HL-60 (cell line): ENCODE results near the gene WDR27.

Source experiments
- DNase-seq, 2 experiments: peaks; one replicate each; pipeline ENCODE4 v3.0.0-alpha.2; 2010 to 2020; ENCODE audit warnings: low read depth in 1 of 2, low spot score in 1 of 2
- H3K27ac ChIP-seq: fragments of 250-450 bp; sonication (Bioruptor Pico); replicated peaks from 2 replicates; pipeline ENCODE4 v1.5.1; 2020; ENCODE audit warnings: mild to moderate bottlenecking, moderate library complexity
- H3K27me3 ChIP-seq: fragments of 250-450 bp; sonication (Bioruptor Pico); 2 replicates; pipeline ENCODE4 v1.5.1; 2021; ENCODE audit warnings: mild to moderate bottlenecking, moderate library complexity; ENCODE audit not compliant: insufficient read depth, poor library complexity, severe bottlenecking
- H3K4me3 ChIP-seq: replicated peaks from 2 replicates; pipeline ENCODE4 v1.5.1; 2011; ENCODE audit warnings: mild to moderate bottlenecking, control low read depth, low read length; ENCODE audit not compliant: insufficient read depth
- GABPA ChIP-seq: IDR thresholded peaks from 2 replicates; pipeline ENCODE4 v1.6.1; 2012; ENCODE audit warnings: low read depth
- POLR2AphosphoS5 ChIP-seq: IDR thresholded peaks from 2 replicates; pipeline ENCODE4 v1.6.1; 2012; ENCODE audit warnings: low read depth
- SPI1 ChIP-seq: IDR thresholded peaks from 2 replicates; pipeline ENCODE4 v1.6.1; 2012; ENCODE audit warnings: low read depth, mild to moderate bottlenecking, borderline replicate concordance
- TF ChIP-seq, protein P1 (sequence below): IDR thresholded peaks from 2 replicates; pipeline ENCODE4 v1.6.1; 2012; ENCODE audit warnings: low read depth; ENCODE audit not compliant: insufficient replicate concordance
- TF ChIP-seq, protein P2 (sequence below): IDR thresholded peaks from one replicate; pipeline ENCODE4 v1.5.1; 2011; ENCODE audit warnings: low read length, control low read depth, inconsistent platforms; ENCODE audit not compliant: insufficient read depth

The WDR27 gene

DNA sequence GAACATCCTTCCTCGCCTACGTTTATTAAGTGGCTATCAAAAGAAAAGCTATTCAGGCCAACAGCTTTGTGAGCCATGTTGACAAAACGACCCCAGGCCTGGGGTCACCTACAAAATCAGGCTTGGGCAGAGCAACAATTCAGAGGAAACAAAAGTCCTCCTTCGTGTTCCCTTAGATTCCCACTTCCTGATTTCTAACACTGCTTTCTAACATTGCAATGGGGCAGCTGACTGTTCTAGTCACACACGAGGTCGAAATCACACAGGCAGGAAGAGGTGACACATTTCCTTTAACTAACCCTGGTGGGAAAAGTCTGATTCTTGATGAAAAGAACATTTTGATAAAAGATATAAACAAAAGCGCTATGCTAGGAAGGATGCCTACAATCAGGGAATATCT is 31.9 kb downstream of the WDR27 start:
- no peak for DNase-seq
- H3K27me3 ChIP-seq: no peaks in the 10 kb centered on the region
- H3K27ac ChIP-seq: no peak overlapping the region
- no peak overlapping the region for H3K4me3 ChIP-seq
- TF ChIP-seq, protein P1, sequence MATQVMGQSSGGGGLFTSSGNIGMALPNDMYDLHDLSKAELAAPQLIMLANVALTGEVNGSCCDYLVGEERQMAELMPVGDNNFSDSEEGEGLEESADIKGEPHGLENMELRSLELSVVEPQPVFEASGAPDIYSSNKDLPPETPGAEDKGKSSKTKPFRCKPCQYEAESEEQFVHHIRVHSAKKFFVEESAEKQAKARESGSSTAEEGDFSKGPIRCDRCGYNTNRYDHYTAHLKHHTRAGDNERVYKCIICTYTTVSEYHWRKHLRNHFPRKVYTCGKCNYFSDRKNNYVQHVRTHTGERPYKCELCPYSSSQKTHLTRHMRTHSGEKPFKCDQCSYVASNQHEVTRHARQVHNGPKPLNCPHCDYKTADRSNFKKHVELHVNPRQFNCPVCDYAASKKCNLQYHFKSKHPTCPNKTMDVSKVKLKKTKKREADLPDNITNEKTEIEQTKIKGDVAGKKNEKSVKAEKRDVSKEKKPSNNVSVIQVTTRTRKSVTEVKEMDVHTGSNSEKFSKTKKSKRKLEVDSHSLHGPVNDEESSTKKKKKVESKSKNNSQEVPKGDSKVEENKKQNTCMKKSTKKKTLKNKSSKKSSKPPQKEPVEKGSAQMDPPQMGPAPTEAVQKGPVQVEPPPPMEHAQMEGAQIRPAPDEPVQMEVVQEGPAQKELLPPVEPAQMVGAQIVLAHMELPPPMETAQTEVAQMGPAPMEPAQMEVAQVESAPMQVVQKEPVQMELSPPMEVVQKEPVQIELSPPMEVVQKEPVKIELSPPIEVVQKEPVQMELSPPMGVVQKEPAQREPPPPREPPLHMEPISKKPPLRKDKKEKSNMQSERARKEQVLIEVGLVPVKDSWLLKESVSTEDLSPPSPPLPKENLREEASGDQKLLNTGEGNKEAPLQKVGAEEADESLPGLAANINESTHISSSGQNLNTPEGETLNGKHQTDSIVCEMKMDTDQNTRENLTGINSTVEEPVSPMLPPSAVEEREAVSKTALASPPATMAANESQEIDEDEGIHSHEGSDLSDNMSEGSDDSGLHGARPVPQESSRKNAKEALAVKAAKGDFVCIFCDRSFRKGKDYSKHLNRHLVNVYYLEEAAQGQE: no peak
- TF ChIP-seq, protein P2, sequence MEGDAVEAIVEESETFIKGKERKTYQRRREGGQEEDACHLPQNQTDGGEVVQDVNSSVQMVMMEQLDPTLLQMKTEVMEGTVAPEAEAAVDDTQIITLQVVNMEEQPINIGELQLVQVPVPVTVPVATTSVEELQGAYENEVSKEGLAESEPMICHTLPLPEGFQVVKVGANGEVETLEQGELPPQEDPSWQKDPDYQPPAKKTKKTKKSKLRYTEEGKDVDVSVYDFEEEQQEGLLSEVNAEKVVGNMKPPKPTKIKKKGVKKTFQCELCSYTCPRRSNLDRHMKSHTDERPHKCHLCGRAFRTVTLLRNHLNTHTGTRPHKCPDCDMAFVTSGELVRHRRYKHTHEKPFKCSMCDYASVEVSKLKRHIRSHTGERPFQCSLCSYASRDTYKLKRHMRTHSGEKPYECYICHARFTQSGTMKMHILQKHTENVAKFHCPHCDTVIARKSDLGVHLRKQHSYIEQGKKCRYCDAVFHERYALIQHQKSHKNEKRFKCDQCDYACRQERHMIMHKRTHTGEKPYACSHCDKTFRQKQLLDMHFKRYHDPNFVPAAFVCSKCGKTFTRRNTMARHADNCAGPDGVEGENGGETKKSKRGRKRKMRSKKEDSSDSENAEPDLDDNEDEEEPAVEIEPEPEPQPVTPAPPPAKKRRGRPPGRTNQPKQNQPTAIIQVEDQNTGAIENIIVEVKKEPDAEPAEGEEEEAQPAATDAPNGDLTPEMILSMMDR: no peak
- peak; percentile 72 for TF ChIP-seq SPI1

- no peak overlapping the region for H3K27ac ChIP-seq
Observed at GRCh38 chr6:169669147-169669546, 32.7 kb downstream of the WDR27 start.

DNA sequence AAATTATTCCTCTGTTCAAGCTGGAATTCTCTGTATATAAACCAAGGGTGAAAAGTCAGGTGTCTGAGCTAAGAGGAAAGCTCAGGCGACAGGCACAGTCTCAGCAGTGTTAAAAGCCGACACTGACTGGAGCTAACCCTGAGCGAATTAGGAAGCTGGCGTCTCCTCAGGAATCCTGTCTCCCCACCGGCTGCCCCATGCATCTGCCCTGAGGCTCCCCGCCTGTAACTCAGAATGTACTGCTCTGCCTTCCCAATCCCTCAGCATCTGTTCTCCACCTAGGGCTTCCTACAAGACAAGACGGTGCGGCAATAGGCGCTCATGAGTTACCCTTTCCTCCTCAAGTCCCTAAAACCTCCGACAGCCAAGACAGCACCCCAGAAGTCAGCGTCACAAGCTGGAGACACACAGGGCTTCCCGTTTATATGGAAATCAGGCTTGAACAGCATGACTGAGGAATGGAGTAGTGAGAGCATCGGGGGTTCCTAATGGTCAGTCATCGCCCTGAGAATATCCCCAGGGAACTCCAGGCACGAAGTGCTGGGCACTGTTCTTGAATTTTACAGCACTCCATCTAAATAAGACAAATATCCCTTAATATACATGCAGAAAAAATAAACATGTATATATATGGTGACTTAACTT is 33.5 kb downstream of the WDR27 start:
- no peak overlapping the region for H3K4me3 ChIP-seq
- TF ChIP-seq, protein P2: no peak
- TF ChIP-seq GABPA (no peak), SPI1 (no peak), POLR2AphosphoS5 (no peak)
- TF ChIP-seq, protein P1: no peak
- H3K27me3 ChIP-seq: no peaks in the 10 kb centered on the region
- H3K27ac ChIP-seq: no peak overlapping the region
- DNase-seq: no peak

More at GRCh38 chr6:169669147-169669546, 32.7 kb downstream of the WDR27 start:
- Histone ChIP-seq H3K4me3 (no peak overlapping the region), H3K27me3 (no peaks in the 10 kb centered on the region)
- no peak for TF ChIP-seq GABPA
- TF ChIP-seq, protein P2: no peak
- TF ChIP-seq, protein P1: no peak
- no peak for TF ChIP-seq POLR2AphosphoS5
- no peak for TF ChIP-seq SPI1
- no peak for DNase-seq
